Aorta (tissue), 4 donors: ENCODE measurements around the gene SAFB. TPM values are rescaled to one million over a fixed set of nuclear protein-coding genes. Genes with fewer than 3 reads are reported as not detected.

Experiments used
- polyA plus RNA-seq, 2 donors: library from polyadenylated mRNA; stranded (reverse); fragments of 200-250 nt; gene quantifications; one replicate each; pipeline ENCODE4 v1.2.3, GENCODE V29; 2013
- total RNA-seq, 2 donors: library from RNA; stranded (reverse); fragmentation: NEBNext Ultra II Directional; extraction: Animal tissue kit (Norgen Biotek cat#: 25700); gene quantifications; one replicate each; pipeline ENCODE4 v1.2.1, GENCODE V29; 2021
- donor health status: healthy with polysubstance abuse.
- donor health status: Bipolar disorder and iron deficiency.
- donor health status: DM: no; HTN: no; CAD: no.
- donor health status: DM: yes; HTN: yes; CAD: no.

Gene SAFB
- total and polyA plus RNA-seq, 4 donors: 32.7 to 100 (median 75.8) TPM

Other genes starting within 250 kb of the SAFB start
- not detected for gene ZNRF4, start 167.7 kb upstream of the SAFB start, total RNA-seq
- gene ZNRF4, start 167.7 kb upstream of the SAFB start, polyA plus RNA-seq: not detected
- 1 to 10 TPM in 1 of 2 donors, under 1 TPM in 1; 0.96 to 1.1 TPM for gene TINCR, start 55.1 kb upstream of the SAFB start, total RNA-seq
- gene TINCR, start 55.1 kb upstream of the SAFB start, polyA plus RNA-seq: 1 to 10 TPM in 1 of 2 donors, under 1 TPM in 1; 0.50 to 1.1 TPM
- gene SAFB2, start 307 bp upstream of the SAFB start, total RNA-seq: 100 to 1,000 TPM in 1 of 2 donors, 10 to 100 TPM in 1; 67.1 to 113 TPM
- 10 to 100 TPM; 26.7 to 82.2 TPM for gene SAFB2, start 307 bp upstream of the SAFB start, polyA plus RNA-seq
- 10 to 100 TPM; 35.4 to 39.0 TPM for gene MICOS13, start 57.4 kb downstream of the SAFB start, total RNA-seq
- 100 to 1,000 TPM; 100 to 103 TPM for gene MICOS13, start 57.4 kb downstream of the SAFB start, polyA plus RNA-seq
- 1 to 10 TPM; 3.9 to 5.7 TPM for gene HSD11B1L, start 57.9 kb downstream of the SAFB start, total RNA-seq
- gene HSD11B1L, start 57.9 kb downstream of the SAFB start, polyA plus RNA-seq: 10 to 100 TPM in 1 of 2 donors, 1 to 10 TPM in 1; 8.5 to 12.0 TPM
- gene RPL36, start 67.2 kb downstream of the SAFB start, total RNA-seq: 100 to 1,000 TPM; 521 to 587 TPM
- gene RPL36, start 67.2 kb downstream of the SAFB start, polyA plus RNA-seq: 1,000 to 10,000 TPM in 1 of 2 donors, 100 to 1,000 TPM in 1; 977 to 1,438 TPM
- gene LONP1, start 97.1 kb downstream of the SAFB start, total RNA-seq: 10 to 100 TPM; 40.3 to 46.4 TPM
- 10 to 100 TPM; 20.4 to 64.6 TPM for gene LONP1, start 97.1 kb downstream of the SAFB start, polyA plus RNA-seq
- gene CATSPERD, start 97.6 kb downstream of the SAFB start, total RNA-seq: not detected
- not detected for gene CATSPERD, start 97.6 kb downstream of the SAFB start, polyA plus RNA-seq
- gene PRR22, start 161.7 kb downstream of the SAFB start, total RNA-seq: 1 to 10 TPM in 1 of 2 donors, under 1 TPM in 1; 0.81 to 1.4 TPM
- 1 to 10 TPM in 1 of 2 donors, under 1 TPM in 1; 0.38 to 5.2 TPM for gene PRR22, start 161.7 kb downstream of the SAFB start, polyA plus RNA-seq
- gene DUS3L, start 168.1 kb downstream of the SAFB start, total RNA-seq: 10 to 100 TPM; 25.6 to 27.6 TPM
- 10 to 100 TPM in 1 of 2 donors, 1 to 10 TPM in 1; 5.1 to 34.5 TPM for gene DUS3L, start 168.1 kb downstream of the SAFB start, polyA plus RNA-seq
- not detected for gene NRTN, start 182.0 kb downstream of the SAFB start, total RNA-seq
- gene NRTN, start 182.0 kb downstream of the SAFB start, polyA plus RNA-seq: 1 to 10 TPM in 1 of 2 donors, not detected in 1; 1.1 TPM
- gene FUT6, start 216.6 kb downstream of the SAFB start, total RNA-seq: not detected
- gene FUT6, start 216.6 kb downstream of the SAFB start, polyA plus RNA-seq: 1 to 10 TPM in 1 of 2 donors, under 1 TPM in 1; 0.05 to 3.9 TPM
- not detected for gene FUT3, start 228.4 kb downstream of the SAFB start, total RNA-seq
- 1 to 10 TPM in 1 of 2 donors, under 1 TPM in 1; 0.38 to 3.3 TPM for gene FUT3, start 228.4 kb downstream of the SAFB start, polyA plus RNA-seq
- gene FUT5, start 247.5 kb downstream of the SAFB start, total RNA-seq: not detected
- gene FUT5, start 247.5 kb downstream of the SAFB start, polyA plus RNA-seq: not detected